Measurements from ENCODE around the gene CDC27.

DNA sequence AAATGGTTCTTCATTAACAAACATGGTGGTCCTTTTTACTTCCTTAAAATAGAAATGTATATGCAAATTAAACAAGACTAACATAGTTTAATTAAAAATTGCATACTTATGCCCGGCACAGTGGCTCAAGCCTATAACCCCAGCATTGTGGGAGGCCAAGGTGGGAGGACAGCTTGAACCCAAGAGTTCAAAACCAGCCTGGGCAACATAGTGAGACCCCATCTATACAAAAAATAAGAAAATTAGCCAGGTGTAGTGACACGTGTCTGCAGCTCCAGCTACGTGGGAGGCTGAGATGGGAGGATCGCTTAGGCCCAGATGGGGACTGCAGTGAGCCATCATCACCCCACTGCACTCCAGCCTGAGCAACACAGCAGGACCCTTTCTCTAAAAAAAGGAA lies 18.4 kb downstream of the CDC27 start:
- TF ChIP-seq POLR2AphosphoS5 (IDR thresholded peaks at IDR 0.05; ENCODE audit: low read depth, low read length) = no peak
- TF ChIP-seq, protein P1, sequence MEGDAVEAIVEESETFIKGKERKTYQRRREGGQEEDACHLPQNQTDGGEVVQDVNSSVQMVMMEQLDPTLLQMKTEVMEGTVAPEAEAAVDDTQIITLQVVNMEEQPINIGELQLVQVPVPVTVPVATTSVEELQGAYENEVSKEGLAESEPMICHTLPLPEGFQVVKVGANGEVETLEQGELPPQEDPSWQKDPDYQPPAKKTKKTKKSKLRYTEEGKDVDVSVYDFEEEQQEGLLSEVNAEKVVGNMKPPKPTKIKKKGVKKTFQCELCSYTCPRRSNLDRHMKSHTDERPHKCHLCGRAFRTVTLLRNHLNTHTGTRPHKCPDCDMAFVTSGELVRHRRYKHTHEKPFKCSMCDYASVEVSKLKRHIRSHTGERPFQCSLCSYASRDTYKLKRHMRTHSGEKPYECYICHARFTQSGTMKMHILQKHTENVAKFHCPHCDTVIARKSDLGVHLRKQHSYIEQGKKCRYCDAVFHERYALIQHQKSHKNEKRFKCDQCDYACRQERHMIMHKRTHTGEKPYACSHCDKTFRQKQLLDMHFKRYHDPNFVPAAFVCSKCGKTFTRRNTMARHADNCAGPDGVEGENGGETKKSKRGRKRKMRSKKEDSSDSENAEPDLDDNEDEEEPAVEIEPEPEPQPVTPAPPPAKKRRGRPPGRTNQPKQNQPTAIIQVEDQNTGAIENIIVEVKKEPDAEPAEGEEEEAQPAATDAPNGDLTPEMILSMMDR (IDR thresholded peaks at IDR 0.05) = no peak
- TF ChIP-seq SIN3A (IDR thresholded peaks at IDR 0.05; ENCODE audit: borderline replicate concordance, insufficient read depth, low read depth, low read length) = no peak
- TF ChIP-seq, protein P2, sequence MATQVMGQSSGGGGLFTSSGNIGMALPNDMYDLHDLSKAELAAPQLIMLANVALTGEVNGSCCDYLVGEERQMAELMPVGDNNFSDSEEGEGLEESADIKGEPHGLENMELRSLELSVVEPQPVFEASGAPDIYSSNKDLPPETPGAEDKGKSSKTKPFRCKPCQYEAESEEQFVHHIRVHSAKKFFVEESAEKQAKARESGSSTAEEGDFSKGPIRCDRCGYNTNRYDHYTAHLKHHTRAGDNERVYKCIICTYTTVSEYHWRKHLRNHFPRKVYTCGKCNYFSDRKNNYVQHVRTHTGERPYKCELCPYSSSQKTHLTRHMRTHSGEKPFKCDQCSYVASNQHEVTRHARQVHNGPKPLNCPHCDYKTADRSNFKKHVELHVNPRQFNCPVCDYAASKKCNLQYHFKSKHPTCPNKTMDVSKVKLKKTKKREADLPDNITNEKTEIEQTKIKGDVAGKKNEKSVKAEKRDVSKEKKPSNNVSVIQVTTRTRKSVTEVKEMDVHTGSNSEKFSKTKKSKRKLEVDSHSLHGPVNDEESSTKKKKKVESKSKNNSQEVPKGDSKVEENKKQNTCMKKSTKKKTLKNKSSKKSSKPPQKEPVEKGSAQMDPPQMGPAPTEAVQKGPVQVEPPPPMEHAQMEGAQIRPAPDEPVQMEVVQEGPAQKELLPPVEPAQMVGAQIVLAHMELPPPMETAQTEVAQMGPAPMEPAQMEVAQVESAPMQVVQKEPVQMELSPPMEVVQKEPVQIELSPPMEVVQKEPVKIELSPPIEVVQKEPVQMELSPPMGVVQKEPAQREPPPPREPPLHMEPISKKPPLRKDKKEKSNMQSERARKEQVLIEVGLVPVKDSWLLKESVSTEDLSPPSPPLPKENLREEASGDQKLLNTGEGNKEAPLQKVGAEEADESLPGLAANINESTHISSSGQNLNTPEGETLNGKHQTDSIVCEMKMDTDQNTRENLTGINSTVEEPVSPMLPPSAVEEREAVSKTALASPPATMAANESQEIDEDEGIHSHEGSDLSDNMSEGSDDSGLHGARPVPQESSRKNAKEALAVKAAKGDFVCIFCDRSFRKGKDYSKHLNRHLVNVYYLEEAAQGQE (IDR thresholded peaks at IDR 0.05; ENCODE audit: insufficient read depth in 1 of 2, low read depth in 2 of 2, low read length in 1 of 2) = no peak

Data from Panc1 (cell line).